GM23248 (cell line): ENCODE results near the gene ASIC4. TPM values are rescaled to one million over a fixed set of nuclear protein-coding genes. Genes with fewer than 3 reads are reported as not detected.

Experiments
- DNase-seq: peaks from one replicate; pipeline ENCODE4 v3.0.0-alpha.2; 2015
- H2AFZ ChIP-seq: fragments of 200-600 bp; sonication (generic); 2 replicates; pipeline ENCODE4 v1.6.1; 2016; ENCODE audit warnings: antibody characterized with exemption
- H3F3A ChIP-seq: fragments of 200-600 bp; sonication (generic); 2 replicates; pipeline ENCODE4 v1.6.1; 2016; ENCODE audit warnings: mild to moderate bottlenecking, antibody characterized with exemption, mixed run types; ENCODE audit not compliant: insufficient read depth
- H3K27ac ChIP-seq: fragments of 200-600 bp; sonication (generic); 2 replicates; pipeline ENCODE4 v1.5.1; 2016; ENCODE audit warnings: mild to moderate bottlenecking
- H3K27me3 ChIP-seq: fragments of 200-600 bp; sonication (generic); replicated peaks from 2 replicates; pipeline ENCODE4 v1.6.1; 2016; ENCODE audit warnings: mild to moderate bottlenecking; ENCODE audit not compliant: insufficient read depth
- H3K36me3 ChIP-seq: fragments of 200-600 bp; sonication (generic); 2 replicates; pipeline ENCODE4 v1.6.1; 2016; ENCODE audit warnings: low read depth, mild to moderate bottlenecking
- H3K4me1 ChIP-seq: fragments of 200-600 bp; sonication (generic); 2 replicates; pipeline ENCODE4 v1.6.1; 2016; ENCODE audit warnings: mild to moderate bottlenecking; ENCODE audit not compliant: insufficient read depth
- H3K4me2 ChIP-seq: fragments of 200-600 bp; sonication (generic); one replicate; pipeline ENCODE4 v1.6.1; 2016; ENCODE audit warnings: mild to moderate bottlenecking; ENCODE audit not compliant: unreplicated experiment
- H3K4me3 ChIP-seq: fragments of 200-600 bp; sonication (generic); 2 replicates; pipeline ENCODE4 v1.5.1; 2016; ENCODE audit warnings: mild to moderate bottlenecking
- H3K79me2 ChIP-seq: fragments of 200-600 bp; sonication (generic); 2 replicates; pipeline ENCODE4 v1.6.1; 2016; ENCODE audit warnings: mild to moderate bottlenecking; ENCODE audit not compliant: insufficient read depth
- H3K9ac ChIP-seq: fragments of 200-600 bp; sonication (generic); 2 replicates; pipeline ENCODE4 v1.6.1; 2016; ENCODE audit warnings: mild to moderate bottlenecking
- H3K9me2 ChIP-seq: fragments of 200-600 bp; sonication (generic); 2 replicates; pipeline ENCODE4 v1.6.1; 2016; ENCODE audit warnings: mixed run types, mild to moderate bottlenecking, moderate library complexity; ENCODE audit not compliant: insufficient read depth
- H3K9me3 ChIP-seq: fragments of 200-600 bp; sonication (generic); one replicate; pipeline ENCODE4 v1.6.1; 2017; ENCODE audit warnings: low read depth
- H4K20me1 ChIP-seq: fragments of 200-600 bp; sonication (generic); 2 replicates; pipeline ENCODE4 v1.6.0; 2016; ENCODE audit not compliant: insufficient read depth
- EZH2 ChIP-seq: fragments of 200-600 bp; sonication (generic); IDR thresholded peaks from 2 replicates; pipeline ENCODE4 v1.6.1; 2018; ENCODE audit warnings: antibody characterized with exemption, mild to moderate bottlenecking; ENCODE audit not compliant: insufficient read depth, poor library complexity, severe bottlenecking
- EZH2phosphoT487 ChIP-seq: fragments of 200-600 bp; sonication (generic); IDR thresholded peaks from 2 replicates; pipeline ENCODE4 v1.6.1; 2018; ENCODE audit warnings: antibody characterized with exemption, moderate library complexity, mild to moderate bottlenecking, low read depth; ENCODE audit not compliant: insufficient read depth
- WGBS, 2 experiments: methylation state at CpG; one replicate each; pipeline ENCODE4 v1.1.6; 2015 to 2017; ENCODE audit warnings: low lambda C conversion rate in 2 of 2, low coverage in 1 of 2; ENCODE audit errors: missing lambda C conversion rate in 2 of 2; 5-methylcytosine and 5-hydroxymethylcytosine counted together
- in situ Hi-C: fragments of 300-500 bp; cut with MboI; formaldehyde crosslinking; loops from 2 replicates; pipeline ENCODE4 v1.15.0; 2020
- polyA plus RNA-seq: library from polyadenylated mRNA; unstranded; fragments of >200 nt; fragmentation: Nextera tagmentation; extraction: Ambion mirVana; gene quantifications from 2 replicates; pipeline ENCODE4 v1.2.1, GENCODE V29; 2016
- total RNA-seq: library from RNA; depleted of rRNA; stranded (reverse); fragments of >200 nt; shearing (Covaris generic); gene quantifications from 2 replicates; pipeline ENCODE4 v1.2.3, GENCODE V29; 2014

ASIC4 gene
- total and polyA plus RNA-seq, 2 experiments from 2014 or later, result 0.43 TPM; not detected in 1

DNA sequence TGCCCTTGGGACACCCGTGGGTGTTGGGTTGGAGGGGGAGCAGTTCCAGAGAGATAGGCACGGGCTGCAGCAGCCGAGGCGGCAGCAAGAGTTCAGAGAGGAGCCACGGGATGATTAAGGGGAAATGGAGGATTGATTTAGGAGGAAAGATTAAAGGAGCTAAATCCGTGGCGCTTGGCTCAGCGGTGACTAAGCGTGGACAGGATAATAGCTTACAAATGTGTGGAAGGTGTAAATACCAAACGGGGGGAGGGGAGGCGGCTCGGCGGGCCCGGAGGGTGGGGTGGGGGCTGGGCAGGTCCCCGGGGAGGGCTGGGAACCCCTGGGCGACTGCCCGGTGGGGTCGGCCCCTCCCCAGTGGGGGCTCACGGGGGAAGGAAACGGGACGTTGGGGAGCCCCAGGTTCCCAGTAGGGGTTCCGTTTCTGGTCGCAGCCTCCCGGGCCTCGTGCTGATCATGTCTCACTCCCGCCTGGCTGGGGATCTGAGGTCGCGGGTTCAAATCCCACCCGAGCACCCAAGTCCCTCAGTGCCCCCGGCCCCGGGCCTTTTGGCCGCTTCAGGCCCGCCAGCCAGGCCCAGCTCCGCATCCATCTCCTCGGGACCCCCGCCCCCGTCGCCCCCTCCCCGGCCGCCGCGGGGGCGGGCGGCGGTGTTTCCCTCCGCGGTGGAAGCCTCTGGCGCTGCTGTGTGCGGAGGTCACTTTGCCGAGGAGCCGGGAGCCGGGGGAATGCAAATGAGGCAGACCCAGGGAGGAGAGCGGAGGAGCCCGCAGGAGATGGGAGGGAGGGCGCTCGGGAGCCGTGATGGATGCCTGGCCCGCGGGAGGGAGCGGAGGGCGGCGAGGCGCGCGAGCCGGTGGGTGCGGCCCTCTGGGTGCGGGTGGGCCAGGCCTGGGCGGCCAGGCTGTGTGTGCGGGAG lies 8.1 kb downstream of the ASIC4 start:
- H3K79me2 ChIP-seq, result no peaks in the 10 kb centered on the region
- peak overlapping the region; percentile 56 for H3K4me3 ChIP-seq
- H2AFZ ChIP-seq, result peak overlapping the region; percentile 74
- in situ Hi-C loops, result no loop called here
- H3K27ac ChIP-seq, result peak overlapping the region; percentile 70
- no peaks in the 10 kb centered on the region for H3K9me3 ChIP-seq
- H3K9ac ChIP-seq, result peak overlapping the region; percentile 60
- peak; percentile 94 for DNase-seq
- 2 to 3% methylated on average over 34 to 64 of the region's 70 CpGs for WGBS, 2 experiments
- H3K4me1 ChIP-seq, result peaks cover 19% of the 10 kb centered on the region
- H4K20me1 ChIP-seq, result no peaks in the 10 kb centered on the region
- no peaks in the 10 kb centered on the region for H3K36me3 ChIP-seq
- H3F3A ChIP-seq, result peaks cover 5% of the 10 kb centered on the region; the same call in 1 of the 2 replicates
- 0 out of 2 replicates have a peak, but pooled peaks cover under 1% of the 10 kb centered on the region for H3K27me3 ChIP-seq
- H3K9me2 ChIP-seq, result no peaks in the 10 kb centered on the region
- TF ChIP-seq EZH2phosphoT487 (no peak), EZH2 (no peak)
- H3K4me2 ChIP-seq, result peak overlapping the region; percentile 80

DNA sequence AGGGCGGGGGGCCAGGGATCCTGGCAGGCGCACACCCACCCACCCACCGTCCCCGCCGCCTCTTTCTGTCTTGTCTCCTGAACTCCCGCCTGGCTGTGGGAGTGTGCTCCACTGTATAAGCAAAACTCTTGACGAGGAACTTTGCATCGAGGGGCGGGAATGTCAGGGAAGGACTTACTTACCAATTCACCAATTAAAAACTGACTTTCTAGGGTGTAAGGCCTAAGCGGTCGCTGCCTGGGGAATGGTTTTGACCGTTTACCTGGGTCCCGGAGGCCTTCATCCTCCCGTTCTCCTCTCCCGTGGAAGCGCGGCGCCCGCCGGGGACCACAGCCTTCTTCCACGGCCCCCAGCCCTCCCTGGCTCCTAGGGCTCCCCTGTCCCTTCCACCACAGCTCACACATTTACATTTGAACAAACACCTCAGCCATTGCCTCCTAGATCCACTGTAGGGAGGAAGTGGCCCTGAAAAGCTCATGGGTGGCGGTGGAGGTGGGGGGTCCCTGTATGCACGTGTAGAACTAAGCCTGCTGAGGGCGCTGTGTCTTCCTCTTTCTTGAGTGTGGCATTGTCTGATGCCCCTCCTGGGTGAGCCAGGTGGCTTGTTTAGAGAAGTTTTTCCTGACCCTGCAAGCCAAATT lies 8.9 kb downstream of the ASIC4 start:
- Histone ChIP-seq H3K4me1 (peaks cover 19% of the 10 kb centered on the region), H3K79me2 (no peaks in the 10 kb centered on the region), H4K20me1 (no peaks in the 10 kb centered on the region), H3K4me3 (peak overlapping the region; percentile 56), H3K27ac (no peak overlapping the region), H3K9ac (peak overlapping the region; percentile 60), H3K4me2 (peak overlapping the region; percentile 42), H3K27me3 (peaks cover 6% of the 10 kb centered on the region; the same call in 1 of the 2 replicates), H3K9me2 (no peaks in the 10 kb centered on the region), H2AFZ (peak overlapping the region; percentile 74), H3K9me3 (no peaks in the 10 kb centered on the region), H3F3A (peaks cover 5% of the 10 kb centered on the region; the same call in 1 of the 2 replicates), H3K36me3 (no peaks in the 10 kb centered on the region)
- 56 to 63% methylated on average over 17 to 24 of the region's 24 CpGs for WGBS, 2 experiments
- TF ChIP-seq EZH2, result no peak
- no peak for TF ChIP-seq EZH2phosphoT487
- in situ Hi-C loops, result no loop called here
- DNase-seq, result no peak

DNA sequence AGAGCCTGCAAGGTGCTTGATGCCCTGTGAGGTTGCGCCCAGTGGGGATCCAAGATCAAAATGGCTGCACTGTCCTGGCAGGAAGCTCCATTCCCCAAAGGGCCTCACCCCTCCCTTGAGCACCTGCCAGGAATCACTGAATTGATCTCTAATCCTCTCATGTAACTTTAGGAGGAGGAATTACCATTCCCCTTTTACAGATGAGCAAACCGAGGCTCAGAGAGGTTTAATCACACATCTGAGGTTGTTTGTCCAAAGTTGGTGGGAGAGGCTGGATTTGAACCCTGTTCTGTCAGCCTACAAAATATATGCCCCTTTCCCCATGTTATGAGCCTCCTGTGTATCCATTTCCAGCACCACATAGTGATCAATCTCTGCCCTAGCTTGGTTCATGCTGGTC lies 10.5 kb downstream of the ASIC4 start:
- in situ Hi-C loops, result no loop called here

DNA sequence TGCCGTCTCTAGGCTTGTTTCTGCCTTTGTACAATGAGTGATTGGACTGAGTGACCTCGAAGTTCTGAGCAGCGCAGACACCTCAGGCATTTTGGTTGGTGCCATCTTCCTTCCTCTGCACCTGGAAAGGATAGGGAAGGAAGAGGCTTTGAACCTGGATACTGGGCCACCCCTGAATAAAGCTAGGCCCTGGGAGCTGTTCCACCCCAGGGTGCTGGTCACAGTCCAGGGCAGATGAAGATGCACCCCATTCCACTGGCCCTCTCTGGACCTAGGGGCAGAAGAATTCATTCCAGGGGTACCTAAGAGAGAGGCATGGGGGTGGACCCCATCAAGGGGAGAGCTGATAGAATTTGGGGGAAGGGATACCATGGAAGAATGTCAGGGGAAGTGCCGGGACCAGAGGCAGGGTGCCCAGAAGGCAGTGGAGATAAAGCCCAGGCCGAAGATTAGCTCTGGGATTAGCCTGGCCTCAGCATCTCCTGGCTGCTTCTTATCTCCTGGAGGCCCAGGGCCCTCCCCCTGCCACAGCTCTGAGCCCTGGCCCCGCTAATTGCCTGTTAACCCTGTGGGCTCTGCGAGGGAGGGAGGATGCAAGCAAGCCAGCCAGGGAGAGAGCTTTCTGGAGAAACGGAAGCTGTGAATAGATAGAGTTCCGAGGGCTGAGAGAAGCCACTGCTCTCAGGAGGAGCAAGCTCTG lies 11.4 kb downstream of the ASIC4 start:
- H3F3A ChIP-seq, result peaks cover 5% of the 10 kb centered on the region; the same call in 1 of the 2 replicates
- no peak overlapping the region for H3K4me3 ChIP-seq
- H3K9me2 ChIP-seq, result no peaks in the 10 kb centered on the region
- H3K79me2 ChIP-seq, result no peaks in the 10 kb centered on the region
- H3K4me1 ChIP-seq, result peaks cover 14% of the 10 kb centered on the region
- no peaks in the 10 kb centered on the region for H3K9me3 ChIP-seq
- no peak for DNase-seq
- no peaks in the 10 kb centered on the region for H3K36me3 ChIP-seq
- H3K27me3 ChIP-seq, result peaks cover 19% of the 10 kb centered on the region; the same call in 1 of the 2 replicates
- no peak overlapping the region for H3K4me2 ChIP-seq
- H3K9ac ChIP-seq, result no peak overlapping the region
- no peak overlapping the region for H2AFZ ChIP-seq
- TF ChIP-seq EZH2, result no peak
- TF ChIP-seq EZH2phosphoT487, result no peak
- in situ Hi-C loops, result no loop called here
- no peak overlapping the region for H3K27ac ChIP-seq
- 77 to 78% methylated on average over 9 of the region's 9 CpGs for WGBS, 2 experiments
- H4K20me1 ChIP-seq, result no peaks in the 10 kb centered on the region

More for the DNA sequence above, 10.5 kb downstream of the ASIC4 start:
- Histone ChIP-seq H4K20me1 (no peaks in the 10 kb centered on the region), H3K9ac (no peak overlapping the region), H3K79me2 (no peaks in the 10 kb centered on the region), H3K4me3 (no peak overlapping the region), H3K4me2 (no peak overlapping the region), H3K4me1 (peaks cover 19% of the 10 kb centered on the region), H3K9me3 (no peaks in the 10 kb centered on the region), H3K27me3 (peaks cover 19% of the 10 kb centered on the region; the same call in 1 of the 2 replicates), H3K9me2 (no peaks in the 10 kb centered on the region), H3K36me3 (no peaks in the 10 kb centered on the region), H3F3A (peaks cover 5% of the 10 kb centered on the region; the same call in 1 of the 2 replicates), H2AFZ (no peak overlapping the region), H3K27ac (no peak overlapping the region)
- no peak for DNase-seq
- WGBS, 2 experiments, result 90 to 100% methylated on average over 2 of the region's 2 CpGs
- no peak for TF ChIP-seq EZH2phosphoT487
- no peak for TF ChIP-seq EZH2
